ENCODE measurements around the gene NUBP2. TPM values are rescaled to one million over a fixed set of nuclear protein-coding genes. Genes with fewer than 3 reads are reported as not detected.

The NUBP2 gene
- total RNA-seq, 1 donor from 2014 or later = 82.9 TPM

- DNase-seq (ENCODE audit: low read depth) (no peak), FAIRE-seq (no peak)
- Histone ChIP-seq H3K4me3 (ENCODE audit: low read depth, low read length) (no peak overlapping the region), H3K36me3 (ENCODE audit: control insufficient read depth, insufficient read depth, low read length) (peaks cover 39% of the 10 kb centered on the region), H3K27me3 (ENCODE audit: control insufficient read depth, insufficient read depth, low read length) (no peaks in the 10 kb centered on the region)
- TF ChIP-seq CTCF (IDR thresholded peaks at IDR 0.05; ENCODE audit: insufficient read depth, low read length, severe bottlenecking) = no peak
Measured at GRCh38 chr16:1768061-1768766, 14.5 kb upstream of the NUBP2 start.

GRCh38 chr16:1768767-1769401 is 13.9 kb upstream of the NUBP2 start:
- no peak for FAIRE-seq
- Histone ChIP-seq H3K27me3 (ENCODE audit: control insufficient read depth, insufficient read depth, low read length) (no peaks in the 10 kb centered on the region), H3K36me3 (ENCODE audit: control insufficient read depth, insufficient read depth, low read length) (peaks cover 36% of the 10 kb centered on the region), H3K4me3 (ENCODE audit: low read depth, low read length) (no peak overlapping the region)
- no peak for TF ChIP-seq CTCF (IDR thresholded peaks at IDR 0.05; ENCODE audit: insufficient read depth, low read length, severe bottlenecking)
- no peak for DNase-seq (ENCODE audit: low read depth)

- DNase-seq (ENCODE audit: low read depth) (no peak), FAIRE-seq (no peak)
- Histone ChIP-seq H3K4me3 (ENCODE audit: low read depth, low read length) (no peak overlapping the region), H3K27me3 (ENCODE audit: control insufficient read depth, insufficient read depth, low read length) (no peaks in the 10 kb centered on the region), H3K36me3 (ENCODE audit: control insufficient read depth, insufficient read depth, low read length) (peaks cover 30% of the 10 kb centered on the region)
- no peak for TF ChIP-seq CTCF (IDR thresholded peaks at IDR 0.05; ENCODE audit: insufficient read depth, low read length, severe bottlenecking)
Measured at GRCh38 chr16:1769402-1770300, 13.1 kb upstream of the NUBP2 start.

- DNase-seq (ENCODE audit: low read depth) (peak; percentile 65), FAIRE-seq (no peak)
- Histone ChIP-seq H3K36me3 (ENCODE audit: control insufficient read depth, insufficient read depth, low read length) (peaks cover 25% of the 10 kb centered on the region), H3K27me3 (ENCODE audit: control insufficient read depth, insufficient read depth, low read length) (no peaks in the 10 kb centered on the region), H3K4me3 (ENCODE audit: low read depth, low read length) (peak overlapping the region; percentile 97)
- TF ChIP-seq CTCF (IDR thresholded peaks at IDR 0.05; ENCODE audit: insufficient read depth, low read length, severe bottlenecking) = no peak
Measured at GRCh38 chr16:1770328-1771187, 12.2 kb upstream of the NUBP2 start.

- H3K27me3 ChIP-seq (ENCODE audit: control insufficient read depth, insufficient read depth, low read length) = no peaks in the 10 kb centered on the region
- TF ChIP-seq CTCF (IDR thresholded peaks at IDR 0.05; ENCODE audit: insufficient read depth, low read length, severe bottlenecking) = no peak
- peaks cover 27% of the 10 kb centered on the region for H3K36me3 ChIP-seq (ENCODE audit: control insufficient read depth, insufficient read depth, low read length)
- H3K4me3 ChIP-seq (ENCODE audit: low read depth, low read length) = peak within 1 kb of the TSS; percentile 97
- DNase-seq (ENCODE audit: low read depth) (peak; percentile 35), FAIRE-seq (no peak)
Measured at GRCh38 chr16:1771188-1771863, 11.4 kb upstream of the NUBP2 start, which contains the start of gene NME3. NME3 (minus strand) TSS chr16:1771543; CDS start chr16:1771534, 9 bp downstream.

Measured in bronchial epithelial cell (primary cell).